Renal pelvis (tissue), 12 donors: ENCODE results near the gene DPPA5. TPM values are rescaled to one million over a fixed set of nuclear protein-coding genes. Genes with fewer than 3 reads are reported as not detected.
"Not testable (repeated sequence)": the region's sequence is repeated elsewhere in the genome, so short reads cannot be mapped to it uniquely, and the experiment has no call there.

Experiments used
- DNase-seq: peaks from one replicate; pipeline ENCODE4 v3.0.0-alpha.2; 2013
- long read RNA-seq, 16 experiments: transcript quantifications; one replicate each; lab custom pipeline, GENCODE V29; 2026
- polyA plus RNA-seq, 3 donors: library from polyadenylated mRNA; unstranded; fragments of 120-200 nt; gene quantifications; one replicate each; pipeline ENCODE4 v1.2.1, GENCODE V29; 2013; ENCODE audit not compliant: insufficient read length in 3 of 3

The DPPA5 gene, protein sequence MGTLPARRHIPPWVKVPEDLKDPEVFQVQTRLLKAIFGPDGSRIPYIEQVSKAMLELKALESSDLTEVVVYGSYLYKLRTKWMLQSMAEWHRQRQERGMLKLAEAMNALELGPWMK
- not detected for polyA plus RNA-seq
- long read RNA-seq, donor 1, result 0 reads
- long read RNA-seq, donor 2, result 0 reads
- long read RNA-seq, donor 3, result 0 reads
- long read RNA-seq, donor 4, result 0 reads
- long read RNA-seq, donor 5, result 0 reads
- long read RNA-seq, donor 6, result 0 reads
- long read RNA-seq, donor 7, result 0 reads
- long read RNA-seq, donor 8, result 0 reads
- long read RNA-seq, donor 9, result 0 reads
- long read RNA-seq, donor 10, result 0 reads
- long read RNA-seq, donor 11, result 0 reads
- long read RNA-seq, donor 12, result 0 reads
- long read RNA-seq, donor 13, result 0 reads
- long read RNA-seq, donor 14, result 0 reads
- long read RNA-seq, donor 15, result 0 reads
- long read RNA-seq, donor 16, result 0 reads

DNA sequence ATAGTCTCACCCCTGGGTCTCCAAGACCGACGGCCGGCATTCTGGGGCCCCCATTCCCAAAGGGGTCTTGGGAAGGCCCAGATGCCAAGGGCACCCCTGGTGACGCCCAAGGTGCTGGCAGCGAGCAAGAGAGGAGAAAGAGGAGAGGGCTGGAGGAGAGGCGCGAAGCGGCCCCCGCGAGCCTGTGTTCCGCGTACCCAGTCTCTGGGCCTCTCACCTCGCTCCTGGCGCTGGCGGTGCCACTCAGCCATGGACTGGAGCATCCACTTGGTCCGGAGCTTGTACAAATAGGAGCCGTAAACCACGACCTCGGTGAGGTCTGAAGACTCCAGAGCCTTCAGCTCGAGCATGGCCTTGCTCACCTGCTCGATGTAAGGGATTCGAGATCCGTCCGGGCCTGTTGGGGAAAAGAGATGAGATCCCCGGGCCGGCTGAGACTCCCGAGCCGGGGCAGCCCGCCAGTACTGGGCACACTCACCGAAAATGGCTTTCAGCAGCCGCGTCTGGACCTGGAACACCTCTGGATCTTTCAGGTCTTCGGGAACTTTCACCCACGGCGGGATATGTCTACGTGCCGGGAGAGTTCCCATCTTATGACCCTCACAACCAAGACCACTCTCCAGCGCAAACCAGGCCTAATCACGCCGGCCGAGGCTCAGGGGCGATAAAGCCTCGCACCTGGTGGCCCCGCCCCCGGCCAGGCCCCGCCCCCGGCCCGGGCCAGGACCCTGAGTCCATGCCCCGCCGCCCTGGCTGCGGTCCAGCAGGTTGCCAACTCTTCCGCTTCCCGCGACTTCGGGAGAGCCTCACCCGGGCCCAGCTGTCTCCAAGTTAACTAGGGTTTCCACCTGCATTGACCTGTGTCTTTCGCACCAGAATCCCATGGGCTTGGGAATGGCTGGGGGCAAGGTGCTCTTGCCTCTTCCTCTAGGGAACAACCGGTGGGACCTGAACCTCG is at the start of gene DPPA5:
Gene DPPA5 (minus strand): TSS at position 641 of the 958 bp plus-strand sequence. CDS start 51 bp downstream, at position 590.
- no peak for DNase-seq

DNA sequence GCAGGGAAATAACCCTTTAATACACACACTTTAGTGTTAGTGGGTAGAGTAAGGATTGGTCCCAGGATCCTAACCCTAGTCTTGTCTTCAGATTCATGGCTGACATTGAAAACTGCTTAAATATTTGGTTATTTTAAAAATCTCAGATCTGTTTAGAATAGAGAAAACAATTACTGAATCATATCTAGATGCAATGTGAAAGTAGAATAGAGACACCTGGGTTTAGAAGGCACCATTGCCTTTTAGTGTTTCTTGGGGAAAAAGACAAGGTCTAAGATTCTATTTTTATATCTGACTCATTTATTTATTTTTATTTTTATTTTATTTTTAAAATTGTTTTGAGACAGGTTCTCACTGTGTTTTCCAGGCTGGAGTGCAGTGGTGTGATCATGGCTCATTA is 46.6 kb upstream of the DPPA5 start:
- DNase-seq, result no peak

- no peak for DNase-seq
Measured at GRCh38 chr6:73395875-73396274, 41.8 kb upstream of the DPPA5 start.

DNA sequence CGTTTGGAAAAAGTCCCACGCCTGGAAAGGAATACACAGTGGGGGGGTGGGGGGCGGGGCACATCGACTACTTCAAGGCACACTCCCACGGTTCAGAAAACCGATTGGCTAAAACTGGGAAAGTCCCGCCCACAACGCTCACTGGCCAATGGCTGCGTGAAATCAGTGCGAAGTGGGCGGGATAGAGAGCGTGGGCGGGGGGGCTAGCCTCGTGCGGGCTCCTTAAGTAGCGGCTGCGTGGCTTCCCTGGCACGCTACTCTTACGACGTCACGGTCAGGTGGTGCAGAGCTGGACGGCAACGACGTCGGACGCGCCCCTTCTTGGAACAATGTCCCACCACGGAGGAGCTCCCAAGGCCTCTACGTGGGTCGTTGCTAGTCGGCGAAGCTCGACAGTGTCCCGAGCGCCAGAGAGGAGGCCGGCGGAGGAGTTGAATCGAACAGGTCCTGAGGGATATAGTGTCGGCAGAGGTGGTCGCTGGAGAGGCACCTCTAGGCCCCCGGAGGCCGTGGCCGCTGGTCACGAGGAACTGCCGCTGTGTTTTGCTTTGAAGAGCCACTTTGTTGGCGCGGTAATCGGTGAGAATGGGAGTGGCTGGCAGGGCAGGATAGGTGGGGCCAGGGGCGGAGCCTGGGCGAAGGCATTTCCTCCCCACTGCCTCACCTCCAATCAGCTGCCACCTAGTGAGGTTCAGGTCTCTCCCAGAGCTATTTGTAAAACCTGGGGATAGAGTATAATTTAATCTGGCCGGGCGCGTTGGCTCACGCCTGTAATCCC is 40.7 kb upstream of the DPPA5 start, which contains the start of gene DDX43:
Gene DDX43 (plus strand): TSS at position 252 of the 778 bp plus-strand sequence. CDS start 78 bp downstream, at position 330.
- DNase-seq, result no peak

GRCh38 chr6:73393278-73393677 is 39.2 kb upstream of the DPPA5 start:
- no peak for DNase-seq

- not testable (repeated sequence) for DNase-seq
Measured at GRCh38 chr6:73392188-73392587, 38.1 kb upstream of the DPPA5 start.

DNA sequence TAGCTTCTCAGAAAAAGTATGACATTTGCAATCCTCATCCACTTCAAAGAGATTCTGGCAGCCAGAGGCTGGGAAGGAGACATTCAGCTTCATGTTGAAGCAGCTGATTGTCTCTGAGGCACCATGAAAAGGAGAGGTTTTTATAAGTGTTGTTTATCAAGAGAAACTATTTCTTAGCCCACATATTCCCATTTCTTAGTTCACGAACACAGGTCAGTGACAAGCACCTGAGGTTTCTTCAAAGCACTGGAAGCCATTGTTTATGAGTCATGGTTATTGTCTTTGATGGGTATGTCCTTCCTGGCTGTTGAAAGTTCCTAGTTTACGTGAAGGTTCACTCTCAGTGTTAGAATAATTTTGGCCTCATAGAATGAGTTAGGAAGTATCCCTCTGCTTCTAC is 37.6 kb upstream of the DPPA5 start:
- no peak for DNase-seq

- no peak for DNase-seq
Measured at GRCh38 chr6:73389854-73390253, 35.8 kb upstream of the DPPA5 start.

GRCh38 chr6:73388800-73389512 is 34.9 kb upstream of the DPPA5 start:
- DNase-seq, result peak; percentile 50

DNA sequence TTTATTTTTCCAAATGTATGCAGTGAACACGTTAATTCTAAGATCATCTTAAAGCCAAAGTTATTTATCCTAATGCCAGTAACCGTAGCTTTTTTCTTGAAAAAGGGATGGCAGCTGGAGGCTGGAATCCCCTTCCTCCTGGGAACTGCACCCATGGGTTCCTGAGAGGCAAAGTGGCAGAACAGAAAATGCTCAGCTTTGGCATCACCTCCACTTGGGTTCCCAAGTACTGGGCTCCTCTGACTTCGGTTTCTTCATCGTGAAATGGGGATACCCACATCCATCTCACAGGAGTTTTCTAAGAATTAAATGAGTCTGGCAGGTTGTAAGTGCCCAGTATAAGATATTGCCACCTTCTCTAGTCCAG is 34.3 kb upstream of the DPPA5 start:
- DNase-seq, result no peak

DNA sequence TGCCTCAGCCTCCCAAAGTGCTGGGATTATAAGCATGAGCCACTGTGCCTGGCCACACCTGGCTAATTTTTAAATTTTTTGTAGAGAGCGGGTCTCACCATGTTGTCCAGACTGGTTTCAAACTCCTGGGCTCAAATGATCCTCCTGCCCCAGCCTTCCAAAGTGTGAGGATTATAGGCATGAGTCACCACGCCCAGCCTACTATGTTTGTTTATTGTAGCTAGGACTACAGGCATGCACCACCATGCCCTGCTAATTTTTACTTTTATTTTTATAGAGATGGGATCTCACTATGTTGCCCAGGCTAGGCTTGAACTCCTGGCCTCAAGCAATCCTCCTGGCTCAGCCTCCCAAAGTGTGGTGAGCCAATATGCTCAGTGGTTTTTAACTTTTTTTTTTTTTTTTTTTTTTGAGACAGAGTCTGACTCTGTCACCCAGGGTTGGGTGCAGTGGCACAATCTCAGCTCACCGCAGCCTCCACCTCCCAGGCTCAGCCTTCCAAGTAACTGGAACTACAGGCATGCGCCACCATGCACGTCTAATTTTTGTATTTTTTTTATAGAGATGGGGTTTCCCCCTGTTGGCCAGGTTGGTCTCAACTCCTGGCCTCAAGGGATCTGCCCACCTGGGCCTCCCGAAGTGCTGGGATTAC is 28.5 kb upstream of the DPPA5 start:
- no peak for DNase-seq

GRCh38 chr6:73381531-73381930 is 27.5 kb upstream of the DPPA5 start:
- not testable (repeated sequence) for DNase-seq

DNA sequence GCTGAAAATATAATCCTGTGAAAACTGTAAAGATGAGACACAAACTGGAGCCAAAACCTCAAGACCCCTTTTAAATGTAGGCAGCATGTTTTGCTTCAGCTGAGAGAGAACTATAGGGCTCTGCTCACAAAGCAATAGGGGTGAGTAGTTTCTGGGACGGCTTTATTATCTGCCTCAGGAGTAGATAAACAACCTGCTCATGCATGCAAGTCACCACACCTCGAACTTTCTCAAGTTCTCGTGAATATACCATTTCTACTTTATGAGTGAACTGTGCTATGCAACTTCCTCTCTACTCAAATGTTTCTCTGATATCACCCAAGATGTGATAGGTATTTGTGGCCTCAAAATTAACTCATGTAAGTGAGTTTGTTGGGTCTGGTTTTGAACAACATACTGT is 23.1 kb upstream of the DPPA5 start:
- DNase-seq, result no peak

- no peak for DNase-seq
Measured at GRCh38 chr6:73375216-73375615, 21.1 kb upstream of the DPPA5 start.

DNA sequence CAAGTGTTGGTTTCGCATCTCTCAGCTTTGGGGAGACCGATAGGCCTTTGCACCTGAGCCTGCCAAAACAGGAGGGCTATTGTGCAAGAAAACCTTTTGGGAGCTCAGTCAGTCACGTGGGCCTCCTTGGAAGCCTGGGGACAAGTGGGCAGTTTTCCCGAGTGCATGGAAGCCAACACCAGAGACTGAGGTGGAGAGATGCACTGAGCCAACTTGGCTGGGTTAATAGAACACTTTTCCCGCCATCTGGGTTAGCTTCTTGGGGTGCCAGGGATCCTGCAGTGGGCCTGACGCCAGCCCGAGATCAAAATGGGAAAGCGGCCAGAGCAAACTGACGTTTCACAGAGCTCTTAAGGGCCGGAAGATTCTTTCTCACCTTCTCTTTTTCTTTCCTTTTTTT is 18.4 kb upstream of the DPPA5 start:
- DNase-seq, result no peak

DNA sequence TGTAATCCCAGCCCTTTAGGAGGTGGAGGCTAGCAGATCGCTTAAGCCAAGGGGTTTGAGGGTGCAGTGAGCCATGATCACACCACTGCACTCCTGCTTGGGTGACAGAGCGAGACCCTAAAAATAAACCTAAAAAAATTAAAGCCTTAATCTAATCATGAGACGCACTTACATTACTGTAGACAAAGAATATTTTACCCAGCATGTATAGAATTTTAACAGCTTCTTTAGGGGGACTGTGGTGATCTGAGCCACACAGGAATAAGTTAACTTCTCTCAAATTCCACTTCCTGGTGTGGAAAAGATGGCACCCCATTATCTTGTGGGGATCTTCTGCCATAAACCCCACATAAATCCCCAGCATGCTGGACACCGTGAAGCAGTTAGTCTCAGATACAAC is 17.9 kb upstream of the DPPA5 start:
- no peak for DNase-seq

GRCh38 chr6:73369563-73369962 is 15.5 kb upstream of the DPPA5 start, which contains the start of gene OOEP:
TSS of gene OOEP (minus strand) at chr6:73369897. CDS start at chr6:73369792, 105 bp downstream.
- no peak for DNase-seq

DNA sequence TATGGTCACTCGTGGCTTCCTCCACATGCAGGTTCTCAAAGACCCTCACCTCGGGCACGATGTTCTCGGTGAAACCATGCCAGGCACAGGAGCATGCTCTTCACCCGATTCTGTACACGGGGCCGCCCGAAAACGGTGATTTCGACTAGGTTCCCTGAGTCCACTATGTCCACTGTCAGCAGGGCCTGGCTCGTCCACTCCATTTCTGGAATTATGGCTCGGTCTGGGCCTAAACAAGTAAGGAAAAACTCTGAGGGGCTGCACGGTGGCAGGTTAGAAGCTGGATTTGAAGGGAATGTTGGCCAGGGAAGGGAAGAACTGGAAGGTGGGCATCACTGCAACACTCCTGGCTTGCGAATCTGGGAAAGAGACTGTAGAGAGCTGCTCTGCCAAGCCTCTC is 15.1 kb upstream of the DPPA5 start:
- no peak for DNase-seq

GRCh38 chr6:73368675-73369074 is 14.6 kb upstream of the DPPA5 start:
- DNase-seq, result no peak

DNA sequence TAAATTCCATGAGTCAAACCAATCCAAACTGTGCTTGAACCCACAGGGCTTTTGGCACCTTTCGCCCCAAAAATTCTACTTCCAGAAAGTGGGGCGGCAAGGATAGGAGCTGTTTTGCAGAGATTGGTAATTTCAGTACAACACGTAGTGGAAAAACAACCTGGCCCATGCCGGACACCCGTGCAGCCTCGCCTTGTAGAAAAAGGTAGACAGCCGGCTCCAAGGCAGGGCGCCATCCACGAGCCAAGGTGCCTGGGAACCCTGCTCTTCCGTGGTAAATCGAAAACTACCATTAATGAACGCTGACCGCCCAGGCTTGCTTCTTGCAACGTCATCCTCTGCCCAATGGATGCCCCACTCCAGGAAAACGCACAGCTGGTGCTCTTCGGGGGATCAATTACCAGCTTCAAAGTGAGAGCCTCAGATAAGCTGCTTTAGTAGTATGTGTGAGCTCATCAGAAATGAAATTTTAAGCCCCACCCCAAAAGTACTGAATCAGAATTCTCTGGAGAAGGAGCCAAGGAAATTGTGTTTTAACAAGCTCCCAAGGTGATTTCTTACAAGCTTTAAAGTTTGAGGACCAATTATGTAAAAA is 13.8 kb upstream of the DPPA5 start:
- DNase-seq, result no peak
